Measurements from ENCODE around the gene PNRC1.

GRCh38 chr6:89034586-89035251 is 45.8 kb upstream of the PNRC1 start:
- no peak for TF ChIP-seq EZH2 (optimal IDR thresholded peaks at IDR 0.05; ENCODE audit: low read depth, low read length)
- no peak for TF ChIP-seq CTCF (IDR thresholded peaks at IDR 0.05; ENCODE audit: low read length)
- TF ChIP-seq EZH2phosphoT487 (IDR thresholded peaks at IDR 0.05; ENCODE audit: low read length): no peak
